ENCODE results near the gene CAMK2B.

Gene CAMK2B

DNA sequence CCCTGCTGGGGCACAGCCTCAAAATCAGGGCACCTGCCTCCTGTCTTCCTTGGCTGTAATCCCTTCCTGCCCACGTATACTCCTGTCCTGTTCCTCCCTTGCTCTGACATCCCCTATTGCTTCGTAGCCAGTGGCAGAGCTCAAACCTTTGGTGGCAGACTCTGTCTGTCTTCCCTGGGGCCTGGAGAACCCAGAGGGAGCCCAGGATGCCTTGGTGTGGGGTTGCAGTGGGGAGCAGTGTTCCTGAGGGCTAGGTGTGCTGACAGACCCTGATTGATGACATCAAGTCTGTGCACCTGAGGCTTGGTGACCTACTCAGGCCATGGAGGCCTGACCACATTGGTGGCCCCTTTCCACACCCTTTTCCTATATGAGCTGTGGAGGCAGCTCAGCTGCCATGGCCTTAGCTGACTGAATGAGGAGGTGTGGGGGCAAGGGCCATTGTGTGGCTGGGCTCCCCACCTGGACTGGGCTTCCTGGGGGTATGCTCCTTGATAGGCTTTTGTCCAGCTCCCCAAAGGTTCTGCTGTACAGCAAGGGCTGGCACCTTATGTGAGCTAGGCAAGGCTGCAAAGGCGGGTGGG, 130.7 kb downstream of the CAMK2B start:
- no peak overlapping the region for H3K4me3 ChIP-seq (ENCODE audit: control insufficient read depth, low read depth, low read length)
- TF ChIP-seq, protein P1, sequence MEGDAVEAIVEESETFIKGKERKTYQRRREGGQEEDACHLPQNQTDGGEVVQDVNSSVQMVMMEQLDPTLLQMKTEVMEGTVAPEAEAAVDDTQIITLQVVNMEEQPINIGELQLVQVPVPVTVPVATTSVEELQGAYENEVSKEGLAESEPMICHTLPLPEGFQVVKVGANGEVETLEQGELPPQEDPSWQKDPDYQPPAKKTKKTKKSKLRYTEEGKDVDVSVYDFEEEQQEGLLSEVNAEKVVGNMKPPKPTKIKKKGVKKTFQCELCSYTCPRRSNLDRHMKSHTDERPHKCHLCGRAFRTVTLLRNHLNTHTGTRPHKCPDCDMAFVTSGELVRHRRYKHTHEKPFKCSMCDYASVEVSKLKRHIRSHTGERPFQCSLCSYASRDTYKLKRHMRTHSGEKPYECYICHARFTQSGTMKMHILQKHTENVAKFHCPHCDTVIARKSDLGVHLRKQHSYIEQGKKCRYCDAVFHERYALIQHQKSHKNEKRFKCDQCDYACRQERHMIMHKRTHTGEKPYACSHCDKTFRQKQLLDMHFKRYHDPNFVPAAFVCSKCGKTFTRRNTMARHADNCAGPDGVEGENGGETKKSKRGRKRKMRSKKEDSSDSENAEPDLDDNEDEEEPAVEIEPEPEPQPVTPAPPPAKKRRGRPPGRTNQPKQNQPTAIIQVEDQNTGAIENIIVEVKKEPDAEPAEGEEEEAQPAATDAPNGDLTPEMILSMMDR (conservative IDR thresholded peaks at IDR 0.05; ENCODE audit: control insufficient read depth, insufficient read depth, low read depth, low read length): no peak
- DNase-seq (ENCODE audit: low read depth): no peak

DNA sequence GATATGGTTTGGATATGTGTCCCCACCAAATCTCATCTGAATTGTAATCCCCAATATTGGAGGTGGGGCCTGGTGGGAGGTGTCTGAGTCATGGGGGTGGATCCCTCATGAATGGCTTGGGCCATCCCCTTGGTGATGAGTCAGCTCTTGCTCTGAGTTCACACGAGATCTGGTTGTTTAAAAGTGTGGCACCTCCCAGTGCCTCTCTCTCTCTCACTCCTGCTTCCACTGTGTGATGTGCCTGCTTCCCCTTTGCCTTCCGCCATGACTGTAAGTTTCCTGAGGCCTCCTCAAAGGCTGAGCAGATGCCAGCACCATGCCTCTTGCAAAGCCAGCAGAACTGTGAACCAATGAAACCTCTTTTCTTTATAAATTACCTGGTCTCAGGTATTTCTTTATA, 131.3 kb downstream of the CAMK2B start:
- TF ChIP-seq, protein P1 (conservative IDR thresholded peaks at IDR 0.05; ENCODE audit: control insufficient read depth, insufficient read depth, low read depth, low read length): no peak
- DNase-seq (ENCODE audit: low read depth): peak; percentile 65
- H3K4me3 ChIP-seq (ENCODE audit: control insufficient read depth, low read depth, low read length): no peak overlapping the region

DNA sequence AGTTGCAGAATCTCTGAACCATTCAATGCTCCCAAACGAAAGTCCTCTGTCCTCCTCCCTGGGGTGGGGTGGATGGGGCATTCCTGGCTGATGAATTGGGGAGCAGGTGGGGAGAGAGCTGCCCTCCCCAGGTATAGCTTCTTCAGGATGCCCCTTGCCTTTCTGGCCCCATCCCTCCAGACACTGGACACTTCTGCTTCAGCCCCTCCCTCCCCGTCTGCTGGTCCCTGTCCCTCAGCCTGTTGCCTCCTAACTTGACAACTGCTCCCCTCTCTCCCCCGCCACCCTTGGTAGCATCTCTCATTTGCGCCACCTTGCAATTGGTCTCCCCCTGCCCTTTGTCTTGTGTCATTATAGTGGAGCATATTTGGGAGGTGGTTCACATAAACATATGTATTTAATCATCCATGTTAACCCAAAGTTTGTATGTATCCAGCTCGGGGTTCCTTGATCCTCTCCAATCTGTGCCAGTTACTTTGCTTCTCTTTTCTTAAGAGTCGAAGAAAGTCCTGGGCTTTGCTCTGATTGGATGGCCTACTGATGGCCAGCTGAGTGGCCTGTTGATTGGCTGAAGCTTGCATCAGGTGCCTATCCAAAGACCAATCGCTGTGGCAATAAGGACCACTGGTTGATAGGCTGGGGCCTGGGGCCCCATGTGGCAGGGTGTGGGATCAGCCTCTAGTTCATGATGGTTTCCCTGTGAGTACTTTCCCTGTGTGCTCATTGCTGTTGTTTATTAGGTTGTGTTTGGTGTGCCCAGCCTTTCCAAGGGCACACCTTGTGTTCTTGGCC, 132.2 kb downstream of the CAMK2B start:
- no peak for DNase-seq (ENCODE audit: low read depth)
- TF ChIP-seq, protein P1 (conservative IDR thresholded peaks at IDR 0.05; ENCODE audit: control insufficient read depth, insufficient read depth, low read depth, low read length): no peak
- no peak overlapping the region for H3K4me3 ChIP-seq (ENCODE audit: control insufficient read depth, low read depth, low read length)

DNA sequence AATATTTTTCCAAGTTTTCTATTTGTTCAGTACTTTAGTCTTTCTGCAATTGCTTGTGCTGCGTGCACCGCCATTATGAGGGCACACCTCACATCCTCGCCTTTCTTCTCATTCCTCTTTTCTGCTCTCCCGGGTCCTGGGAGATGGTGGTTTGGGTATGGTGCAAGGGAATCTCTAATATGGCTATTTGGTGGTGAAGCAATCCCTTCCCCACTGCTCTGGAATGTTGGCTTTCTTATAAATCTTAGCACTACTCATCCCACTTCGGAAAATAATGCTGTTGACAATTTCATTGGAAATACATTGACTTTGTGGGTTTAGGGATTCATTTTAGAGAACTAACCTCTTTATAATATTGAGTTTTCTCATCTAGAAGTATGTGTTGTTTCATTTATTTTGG, 134.2 kb downstream of the CAMK2B start:
- no peak overlapping the region for H3K4me3 ChIP-seq (ENCODE audit: control insufficient read depth, low read depth, low read length)
- TF ChIP-seq, protein P1 (conservative IDR thresholded peaks at IDR 0.05; ENCODE audit: control insufficient read depth, insufficient read depth, low read depth, low read length): no peak
- DNase-seq (ENCODE audit: low read depth): peak; percentile 13

DNA sequence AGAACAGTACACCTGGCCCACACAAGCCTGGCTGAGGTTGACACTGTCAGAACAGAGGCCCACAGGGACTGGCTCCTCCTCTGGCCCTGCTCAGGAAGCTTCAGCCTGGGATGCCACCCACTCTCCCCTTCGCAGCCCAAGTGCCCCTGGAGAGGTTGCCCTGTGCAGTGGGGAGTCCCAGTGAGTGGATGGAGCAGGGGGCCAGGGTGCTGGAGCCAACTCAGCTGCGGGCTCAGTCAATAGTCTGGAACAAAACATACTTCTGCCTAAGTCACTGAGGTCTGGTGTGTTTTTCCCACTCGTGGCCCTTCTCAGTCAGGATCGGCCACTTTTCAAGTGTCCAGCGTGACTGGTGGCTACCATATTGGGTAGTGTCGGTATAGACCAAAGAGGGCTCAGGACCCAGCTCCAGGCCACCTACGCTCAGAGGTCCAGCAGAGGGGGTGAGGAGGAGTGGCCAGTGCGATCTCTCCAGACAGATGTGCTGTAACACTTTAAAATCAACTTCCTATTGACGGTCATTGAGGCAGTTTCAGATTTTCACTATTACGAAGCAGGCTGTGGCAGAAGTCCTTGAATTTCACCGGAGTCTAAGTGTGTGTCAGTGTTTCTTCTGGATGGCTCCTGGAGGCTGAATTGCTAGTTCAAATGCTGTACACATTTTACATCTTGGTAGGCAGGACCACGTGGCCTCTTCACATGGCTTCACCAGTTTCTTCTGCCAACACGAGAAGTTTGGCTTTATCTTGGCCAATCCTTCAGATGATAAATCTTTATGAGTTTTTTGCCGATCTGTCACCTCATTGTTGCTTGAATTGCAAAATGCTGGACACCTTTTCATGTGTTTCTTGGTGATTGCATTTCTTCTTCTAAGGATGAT, 135.2 kb downstream of the CAMK2B start:
- H3K4me3 ChIP-seq (ENCODE audit: control insufficient read depth, low read depth, low read length): no peak overlapping the region
- no peak for DNase-seq (ENCODE audit: low read depth)
- TF ChIP-seq, protein P1 (conservative IDR thresholded peaks at IDR 0.05; ENCODE audit: control insufficient read depth, insufficient read depth, low read depth, low read length): no peak

DNA sequence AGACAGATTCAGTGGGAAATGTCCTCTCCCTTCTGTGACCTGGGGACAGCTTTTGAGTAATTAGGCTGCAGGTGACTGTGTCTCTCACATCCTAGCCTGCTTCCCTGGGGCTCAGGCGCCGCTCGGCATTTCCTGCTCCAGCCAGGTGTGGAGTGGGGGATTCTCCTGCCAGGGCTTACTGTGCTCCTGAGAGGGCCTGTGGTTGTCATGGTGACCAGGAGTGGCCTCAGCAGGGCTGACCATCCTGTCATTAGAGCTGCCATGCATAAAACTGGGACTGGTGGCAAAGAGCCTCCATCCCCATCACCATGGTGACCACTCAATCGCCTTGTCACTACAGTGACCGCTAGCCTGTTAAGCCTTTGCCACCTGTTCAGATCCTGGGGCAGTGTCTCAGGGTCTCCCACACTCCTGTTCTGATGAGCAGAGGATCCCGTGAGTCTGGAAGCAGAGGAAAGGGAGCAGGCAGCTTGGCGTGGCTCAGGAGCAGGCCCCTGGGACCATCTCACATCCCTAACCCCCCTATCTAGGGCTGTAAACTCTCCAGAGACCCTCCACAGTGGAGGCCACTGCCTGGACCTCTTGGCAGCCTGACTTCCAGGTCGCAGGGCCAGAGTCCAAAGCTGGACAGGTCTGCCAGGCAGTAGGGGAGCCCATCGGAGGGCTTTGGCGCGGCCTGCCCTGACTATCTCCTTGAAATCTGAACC, 136.0 kb downstream of the CAMK2B start, which contains the start of gene GCK:
Gene GCK (minus strand): TSS at position 154 of the 707 bp plus-strand sequence. CDS start 486 bp downstream, outside the sequence.
- DNase-seq (ENCODE audit: low read depth): no peak
- TF ChIP-seq, protein P1 (conservative IDR thresholded peaks at IDR 0.05; ENCODE audit: control insufficient read depth, insufficient read depth, low read depth, low read length): no peak
- no peak within 1 kb of the TSS for H3K4me3 ChIP-seq (ENCODE audit: control insufficient read depth, low read depth, low read length)

Data from fibroblast of mammary gland (primary cell).